Neural cell (in vitro differentiated cells): Measurements from ENCODE around the gene RNF4.

Experiments
- CTCF ChIP-seq: fragments of 450-650 bp; IDR thresholded peaks from 2 replicates; pipeline ENCODE4 v1.5.1; 2014; ENCODE audit warnings: antibody characterized with exemption, mild to moderate bottlenecking, moderate library complexity; ENCODE audit not compliant: poor library complexity, severe bottlenecking
- POLR2AphosphoS5 ChIP-seq: IDR thresholded peaks from 2 replicates; pipeline ENCODE4 v1.6.1; 2012

- no peak for TF ChIP-seq CTCF
- no peak for TF ChIP-seq POLR2AphosphoS5
Measured at GRCh38 chr4:2419814-2420213, 49.1 kb upstream of the RNF4 start.
